RWPE1 (cell line): Measurements from ENCODE around the gene MAN2B2.

Experiments
- CTCF ChIA-PET: fragments of 350-600 bp; sonication (Branson Sonifier 250); formaldehyde crosslinking; extraction: SDS; loops from one replicate; lab custom pipeline; 2021; lab: Yijun Ruan, JAX
- POLR2A ChIA-PET: fragments of 400-600 bp; formaldehyde crosslinking; extraction: SDS; loops from one replicate; lab custom pipeline; 2020; ENCODE audit warnings: antibody characterized with exemption; ENCODE audit not compliant: low non-redundant PET; lab: Yijun Ruan, JAX
- DNase-seq: peaks from one replicate; pipeline ENCODE4 v3.0.0; 2012; ENCODE audit warnings: low spot score
- H3K27ac ChIP-seq: fragments of 450-650 bp; 2 replicates; pipeline ENCODE4 v1.5.1; 2017
- TF ChIP-seq, protein P1 (sequence below): fragments of 450-650 bp; conservative IDR thresholded peaks from 2 replicates; pipeline ENCODE4 v1.5.1; 2017; ENCODE audit warnings: low read depth, mild to moderate bottlenecking

Gene MAN2B2

DNA sequence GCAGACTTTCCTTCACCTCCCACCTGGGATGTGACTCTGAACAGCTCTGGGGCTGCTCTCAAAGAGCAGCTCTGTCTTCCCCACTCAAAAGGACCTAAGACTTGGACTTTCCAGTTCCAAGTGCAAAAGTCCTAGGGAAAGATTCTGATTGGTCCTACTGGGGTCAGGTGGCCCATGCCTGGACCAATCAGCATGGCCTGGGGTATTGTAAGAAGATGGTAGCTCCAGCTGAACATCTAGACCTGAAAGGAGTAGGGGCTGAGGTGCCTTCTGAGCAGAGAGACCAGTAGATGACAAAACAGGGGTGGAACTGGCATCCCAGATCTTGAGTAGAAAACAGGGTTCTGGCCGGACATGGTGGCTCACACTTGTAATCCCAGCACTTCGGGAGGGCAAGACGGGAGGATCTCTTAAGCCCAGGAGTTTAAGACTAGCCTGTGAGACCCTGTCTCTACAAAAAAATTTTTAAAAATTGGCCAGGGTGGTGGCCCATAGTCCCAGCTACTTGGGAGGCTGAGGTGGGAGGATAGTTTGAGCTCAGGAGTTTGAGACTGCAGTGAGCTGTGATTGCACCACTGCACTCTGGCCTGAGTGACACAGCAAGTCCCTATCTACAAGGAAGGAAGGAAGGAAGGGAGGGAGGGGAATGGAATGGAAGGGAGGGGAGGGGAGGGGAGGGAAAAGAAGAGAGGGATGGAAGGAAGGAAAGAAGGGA lies 38.1 kb downstream of the MAN2B2 start:
- TF ChIP-seq, protein P1, sequence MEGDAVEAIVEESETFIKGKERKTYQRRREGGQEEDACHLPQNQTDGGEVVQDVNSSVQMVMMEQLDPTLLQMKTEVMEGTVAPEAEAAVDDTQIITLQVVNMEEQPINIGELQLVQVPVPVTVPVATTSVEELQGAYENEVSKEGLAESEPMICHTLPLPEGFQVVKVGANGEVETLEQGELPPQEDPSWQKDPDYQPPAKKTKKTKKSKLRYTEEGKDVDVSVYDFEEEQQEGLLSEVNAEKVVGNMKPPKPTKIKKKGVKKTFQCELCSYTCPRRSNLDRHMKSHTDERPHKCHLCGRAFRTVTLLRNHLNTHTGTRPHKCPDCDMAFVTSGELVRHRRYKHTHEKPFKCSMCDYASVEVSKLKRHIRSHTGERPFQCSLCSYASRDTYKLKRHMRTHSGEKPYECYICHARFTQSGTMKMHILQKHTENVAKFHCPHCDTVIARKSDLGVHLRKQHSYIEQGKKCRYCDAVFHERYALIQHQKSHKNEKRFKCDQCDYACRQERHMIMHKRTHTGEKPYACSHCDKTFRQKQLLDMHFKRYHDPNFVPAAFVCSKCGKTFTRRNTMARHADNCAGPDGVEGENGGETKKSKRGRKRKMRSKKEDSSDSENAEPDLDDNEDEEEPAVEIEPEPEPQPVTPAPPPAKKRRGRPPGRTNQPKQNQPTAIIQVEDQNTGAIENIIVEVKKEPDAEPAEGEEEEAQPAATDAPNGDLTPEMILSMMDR, result no peak
- POLR2A ChIA-PET, result no interaction called here
- CTCF ChIA-PET, result interaction anchor here (0.6 to 1.0 kb wide), 2 partner anchors 20 to 136 kb away, joined by 3 read pairs; no protein-coding TSS in a partner anchor
- no peak for DNase-seq
- no peak overlapping the region for H3K27ac ChIP-seq

DNA sequence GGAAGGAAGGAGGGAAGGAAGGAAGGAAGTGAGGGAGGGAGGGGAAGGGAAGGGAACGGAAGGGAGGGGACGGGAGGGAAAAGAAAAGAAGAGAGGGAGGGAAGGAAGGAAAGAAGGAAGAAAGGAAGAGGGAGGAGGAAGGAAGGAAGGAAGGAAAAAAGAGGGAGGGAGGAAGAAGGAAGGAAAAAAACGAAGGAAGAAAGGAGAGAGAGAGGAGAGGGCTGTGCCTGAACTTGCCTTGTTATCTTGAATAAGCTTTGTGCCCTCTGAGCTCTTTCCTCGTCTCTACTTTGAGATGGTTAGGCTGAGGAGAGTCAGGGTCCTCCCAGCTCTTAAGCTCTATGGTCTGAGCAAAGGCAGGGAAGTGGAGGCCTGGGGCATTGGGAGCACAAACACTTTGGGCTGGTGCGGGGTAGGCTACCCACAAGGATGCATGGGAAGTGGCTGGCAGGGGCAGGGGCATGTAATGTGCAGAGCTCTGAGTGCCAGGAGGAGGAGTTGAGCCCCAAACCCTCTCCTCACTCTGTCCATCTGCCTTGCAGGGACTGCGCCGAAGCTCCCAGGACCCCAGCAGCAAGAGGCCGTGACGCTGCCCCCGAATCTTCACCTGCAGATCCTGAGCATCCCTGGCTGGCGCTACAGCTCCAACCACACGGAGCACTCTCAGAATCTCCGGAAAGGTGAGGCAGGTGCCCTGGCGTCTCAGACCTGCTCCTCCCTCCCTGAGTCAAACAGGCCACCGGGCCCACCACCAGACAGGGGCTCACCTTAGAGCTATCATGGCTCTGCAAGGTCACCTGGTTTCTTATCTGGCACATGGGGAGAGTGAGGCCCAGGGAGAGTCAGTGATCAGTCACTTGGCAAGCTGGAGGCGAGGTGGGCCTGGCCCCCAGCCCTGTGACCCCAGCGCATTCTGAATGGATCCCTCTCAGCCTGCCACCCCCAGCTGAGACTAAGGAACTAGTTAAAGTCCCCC lies 39.0 kb downstream of the MAN2B2 start:
- CTCF ChIA-PET, result interaction anchor here (1.0 kb wide), 1 partner anchor 135 kb away, joined by 3 read pairs; no protein-coding TSS in a partner anchor

DNA sequence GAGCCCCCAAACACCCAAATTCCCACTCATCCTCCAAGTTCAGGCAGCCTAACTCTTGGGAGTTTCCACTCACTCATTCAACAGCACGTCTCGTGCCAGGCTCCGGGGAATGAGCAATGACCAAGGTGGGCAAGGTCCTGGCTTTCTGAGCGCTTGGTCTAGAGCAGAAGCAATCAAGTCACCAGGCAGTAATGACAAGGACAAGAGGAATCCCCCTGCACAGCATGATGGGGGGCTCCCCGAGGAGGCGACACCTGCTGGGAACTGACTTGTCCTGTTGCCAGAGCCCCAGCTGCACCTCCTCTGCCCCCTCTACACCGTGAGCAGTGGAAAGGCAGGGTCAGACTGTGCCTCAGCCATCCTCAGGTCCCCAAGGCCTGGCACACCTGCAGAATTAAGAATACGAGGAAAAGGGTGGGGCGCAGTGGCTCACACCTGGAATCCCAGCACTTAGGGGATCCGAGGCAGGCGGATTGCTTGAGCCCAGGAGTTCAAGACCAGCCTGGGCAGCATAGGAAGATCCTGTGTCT lies 39.8 kb downstream of the MAN2B2 start:
- TF ChIP-seq, protein P1, result no peak
- no peak overlapping the region; the same call in 1 of the 2 replicates for H3K27ac ChIP-seq
- no peak for DNase-seq
- POLR2A ChIA-PET, result no interaction called here
- CTCF ChIA-PET, result no interaction called here

More for the DNA sequence above, 39.0 kb downstream of the MAN2B2 start:
- no peak overlapping the region for H3K27ac ChIP-seq
- TF ChIP-seq, protein P1, result no peak
- no peak for DNase-seq
- POLR2A ChIA-PET, result no interaction called here

DNA sequence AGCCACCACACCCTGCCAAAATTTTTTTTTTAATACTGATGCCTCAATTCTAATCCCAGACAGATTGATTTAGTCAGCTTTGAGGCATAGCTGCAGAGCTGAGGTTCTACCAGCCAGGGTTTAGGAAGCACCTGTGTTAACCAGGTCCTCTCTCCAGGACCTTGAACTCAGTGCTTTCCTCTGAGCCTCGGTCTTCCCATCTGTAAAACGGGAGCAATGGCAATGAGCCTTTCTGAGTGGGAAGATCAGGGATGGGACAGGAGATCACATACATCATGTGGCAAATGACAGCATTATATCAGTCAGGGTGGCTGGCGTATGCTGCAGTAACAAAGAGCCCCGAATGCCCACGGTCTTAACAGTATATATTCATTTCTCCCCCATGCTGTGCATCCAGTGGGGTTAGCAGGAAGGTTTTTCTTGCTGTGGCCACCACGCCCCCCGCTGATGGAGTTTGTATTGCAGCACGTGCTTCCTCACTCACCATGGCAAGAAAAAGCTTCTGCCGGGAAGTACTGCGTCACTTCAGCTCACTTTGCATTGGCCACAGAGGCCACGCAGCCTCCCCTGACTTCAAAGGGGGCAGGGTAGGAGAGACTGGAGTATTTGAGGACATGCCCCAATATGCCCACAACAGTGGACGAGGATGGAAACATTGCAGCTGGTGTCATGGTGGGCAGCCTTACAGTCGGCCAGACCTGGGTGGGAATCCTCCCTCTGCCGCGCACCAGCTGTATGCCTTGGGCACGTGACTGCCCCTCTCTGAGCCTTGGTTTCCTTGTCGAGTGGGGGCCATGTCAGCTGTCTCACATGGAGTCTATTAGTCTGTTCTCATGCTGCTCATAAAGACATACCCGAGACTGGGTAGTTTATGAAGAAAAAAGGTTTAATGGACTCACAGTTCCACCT lies 41.4 kb downstream of the MAN2B2 start:
- H3K27ac ChIP-seq, result no peak overlapping the region
- ChIA-PET POLR2A (no interaction called here), CTCF (interaction anchor here (0.6 kb wide), 1 partner anchor 1471 kb away, joined by 3 read pairs; no protein-coding TSS in a partner anchor)
- no peak for DNase-seq
- TF ChIP-seq, protein P1, result no peak

DNA sequence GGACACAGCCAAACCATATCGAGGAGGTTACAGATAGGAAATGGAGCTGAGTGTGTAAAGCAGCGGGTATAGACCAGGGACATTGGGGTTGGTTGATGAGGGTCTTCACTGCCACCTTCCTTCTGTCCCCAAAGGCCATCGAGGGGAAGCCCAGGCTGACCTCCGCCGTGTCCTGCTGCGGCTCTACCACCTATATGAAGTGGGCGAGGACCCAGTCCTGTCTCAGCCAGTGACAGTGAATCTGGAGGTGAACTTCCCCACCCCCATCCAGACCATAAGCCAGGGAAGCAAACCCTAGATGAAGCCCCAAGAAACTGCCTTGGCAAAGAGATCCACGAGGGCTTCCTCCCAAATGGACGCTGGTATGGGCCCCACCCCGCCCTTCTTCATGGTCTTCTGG lies 42.3 kb downstream of the MAN2B2 start:
- CTCF ChIA-PET, result no interaction called here
- H3K27ac ChIP-seq, result no peak overlapping the region
- TF ChIP-seq, protein P1, result no peak
- DNase-seq, result no peak
- POLR2A ChIA-PET, result no interaction called here
